Nephron progenitor cell (in vitro differentiated cells): ENCODE results near the gene SNCAIP.

ENCODE experiments used
- DNase-seq: peaks from one replicate; pipeline ENCODE4 v3.0.0; 2021
- H3K27ac Mint-ChIP-seq: 2 replicates; pipeline ENCODE4 v1.8.0; 2021; ENCODE audit warnings: mild to moderate bottlenecking, moderate library complexity, mixed read lengths
- H3K27me3 Mint-ChIP-seq: 2 replicates; pipeline ENCODE4 v1.8.0; 2021; ENCODE audit warnings: mild to moderate bottlenecking, low read depth, mixed read lengths; ENCODE audit not compliant: poor library complexity
- H3K36me3 Mint-ChIP-seq: 2 replicates; pipeline ENCODE4 v1.8.0; 2021; ENCODE audit warnings: low read depth, mixed read lengths
- H3K4me1 Mint-ChIP-seq: 2 replicates; pipeline ENCODE4 v1.8.0; 2021; ENCODE audit warnings: mixed read lengths
- H3K4me3 Mint-ChIP-seq: 2 replicates; pipeline ENCODE4 v1.8.0; 2021; ENCODE audit warnings: mild to moderate bottlenecking, moderate library complexity, mixed read lengths
- H3K9me3 Mint-ChIP-seq: 2 replicates; pipeline ENCODE4 v1.8.0; 2021; ENCODE audit warnings: mild to moderate bottlenecking, moderate library complexity, mixed read lengths
- CTCF ChIP-seq: fragments of 200-600 bp; sonication (generic); IDR thresholded peaks from 2 replicates; pipeline ENCODE4 v1.5.0; 2021; ENCODE audit warnings: antibody characterized with exemption

The SNCAIP gene

GRCh38 chr5:122457178-122457826 is 145.3 kb downstream of the SNCAIP start:
- Mint-ChIP-seq H3K36me3 (peaks cover 3% of the 10 kb centered on the region), H3K4me1 (no peaks in the 10 kb centered on the region), H3K4me3 (no peak overlapping the region), H3K27me3 (no peaks in the 10 kb centered on the region), H3K9me3 (no peaks in the 10 kb centered on the region), H3K27ac (no peak overlapping the region)
- DNase-seq = no peak
- TF ChIP-seq CTCF = no peak

- DNase-seq = no peak
- Mint-ChIP-seq H3K4me1 (no peaks in the 10 kb centered on the region), H3K9me3 (no peaks in the 10 kb centered on the region), H3K36me3 (no peaks in the 10 kb centered on the region), H3K27ac (no peak overlapping the region), H3K4me3 (no peak overlapping the region), H3K27me3 (no peaks in the 10 kb centered on the region)
- peak; percentile 49 for TF ChIP-seq CTCF
Observed at GRCh38 chr5:122458278-122458872, 146.3 kb downstream of the SNCAIP start.

GRCh38 chr5:122462486-122462885 is 150.4 kb downstream of the SNCAIP start:
- no peak for TF ChIP-seq CTCF
- no peaks in the 10 kb centered on the region for H3K36me3 Mint-ChIP-seq
- H3K27ac Mint-ChIP-seq = no peak overlapping the region
- no peak overlapping the region for H3K4me3 Mint-ChIP-seq
- no peaks in the 10 kb centered on the region for H3K27me3 Mint-ChIP-seq
- no peaks in the 10 kb centered on the region for H3K9me3 Mint-ChIP-seq
- H3K4me1 Mint-ChIP-seq = peaks cover 12% of the 10 kb centered on the region
- DNase-seq = no peak

GRCh38 chr5:122463221-122463620 is 151.2 kb downstream of the SNCAIP start:
- no peak for TF ChIP-seq CTCF
- Mint-ChIP-seq H3K27me3 (no peaks in the 10 kb centered on the region), H3K4me1 (peaks cover 12% of the 10 kb centered on the region), H3K36me3 (no peaks in the 10 kb centered on the region), H3K9me3 (no peaks in the 10 kb centered on the region), H3K4me3 (no peak overlapping the region), H3K27ac (no peak overlapping the region)
- no peak for DNase-seq

- no peaks in the 10 kb centered on the region for H3K36me3 Mint-ChIP-seq
- H3K9me3 Mint-ChIP-seq = no peaks in the 10 kb centered on the region
- no peak overlapping the region for H3K27ac Mint-ChIP-seq
- no peak for DNase-seq
- H3K4me1 Mint-ChIP-seq = peaks cover 12% of the 10 kb centered on the region
- TF ChIP-seq CTCF = no peak
- H3K4me3 Mint-ChIP-seq = no peak overlapping the region
- no peaks in the 10 kb centered on the region for H3K27me3 Mint-ChIP-seq
Observed at GRCh38 chr5:122464191-122464590, 152.2 kb downstream of the SNCAIP start.

GRCh38 chr5:122465031-122465577 is 153.1 kb downstream of the SNCAIP start:
- Mint-ChIP-seq H3K27ac (no peak overlapping the region), H3K27me3 (no peaks in the 10 kb centered on the region), H3K36me3 (no peaks in the 10 kb centered on the region), H3K9me3 (no peaks in the 10 kb centered on the region), H3K4me1 (peaks cover 12% of the 10 kb centered on the region), H3K4me3 (no peak overlapping the region)
- no peak for DNase-seq
- TF ChIP-seq CTCF = no peak
